Nucleus accumbens (tissue), 56 donors: Measurements from ENCODE around the gene CEP131.
"Not testable (repeated sequence)": the region's sequence is repeated elsewhere in the genome, so short reads cannot be mapped to it uniquely, and the experiment has no call there.

Experiments used
- DNase-seq, 56 donors: peaks; one replicate each; lab custom pipeline; 2025; lab: John Stamatoyannopoulos, UW

CEP131 gene

GRCh38 chr17:81228834-81229665 is 6.3 kb upstream of the CEP131 start:
- no peak for DNase-seq

GRCh38 chr17:81228420-81228819 is 5.7 kb upstream of the CEP131 start:
- no peak for DNase-seq

- DNase-seq = not testable (repeated sequence)
Measured at GRCh38 chr17:81227630-81228029, 4.9 kb upstream of the CEP131 start.

- DNase-seq = peak in 5 of 56 donors; percentile 6 to 36 (median 15)
Measured at GRCh38 chr17:81223762-81224130, 981 bp upstream of the CEP131 start.

- no peak for DNase-seq
Measured at GRCh38 chr17:81222620-81222905, 202 bp downstream of the CEP131 start.

GRCh38 chr17:81221842-81222619 is 734 bp downstream of the CEP131 start:
- no peak for DNase-seq

GRCh38 chr17:81221371-81221841 is 1.4 kb downstream of the CEP131 start:
- no peak for DNase-seq

- DNase-seq = no peak
Measured at GRCh38 chr17:81219476-81220180, 3.1 kb downstream of the CEP131 start.

GRCh38 chr17:81218991-81219390 is 3.8 kb downstream of the CEP131 start:
- DNase-seq = no peak

- no peak for DNase-seq
Measured at GRCh38 chr17:81218459-81218858, 4.3 kb downstream of the CEP131 start.

- no peak for DNase-seq
Measured at GRCh38 chr17:81217491-81217890, 5.3 kb downstream of the CEP131 start.

GRCh38 chr17:81213978-81214377 is 8.8 kb downstream of the CEP131 start:
- no peak for DNase-seq

- no peak for DNase-seq
Measured at GRCh38 chr17:81212365-81212764, 10.4 kb downstream of the CEP131 start.

GRCh38 chr17:81210868-81211267 is 11.9 kb downstream of the CEP131 start:
- no peak for DNase-seq

GRCh38 chr17:81210466-81210865 is 12.3 kb downstream of the CEP131 start:
- no peak for DNase-seq

GRCh38 chr17:81209141-81209540 is 13.6 kb downstream of the CEP131 start:
- no peak for DNase-seq

GRCh38 chr17:81208651-81209050 is 14.1 kb downstream of the CEP131 start:
- DNase-seq = no peak

GRCh38 chr17:81207610-81208581 is 14.9 kb downstream of the CEP131 start:
- DNase-seq = no peak

GRCh38 chr17:81206657-81207056 is 16.1 kb downstream of the CEP131 start:
- DNase-seq = no peak

- DNase-seq = no peak
Measured at GRCh38 chr17:81206166-81206565, 16.6 kb downstream of the CEP131 start.
